Skeletal muscle tissue (tissue), 4 donors: Measurements from ENCODE around the gene PARP16. TPM values are rescaled to one million over a fixed set of nuclear protein-coding genes. Genes with fewer than 3 reads are reported as not detected.
A peak's percentile ranks its signal among the peaks of the same experiment; 100 is the strongest.

ENCODE experiments used
- H3K27ac ChIP-seq: one replicate; pipeline ENCODE4 v1.7.0; 2013; ENCODE audit warnings: mild to moderate bottlenecking, low read depth, low read length, inconsistent platforms
- H3K27me3 ChIP-seq, 3 donors: one replicate each; pipeline ENCODE4 v1.7.0; 2013; ENCODE audit warnings: low read length in 3 of 3; ENCODE audit not compliant: control insufficient read depth in 3 of 3, insufficient read depth in 3 of 3
- H3K36me3 ChIP-seq, 3 donors: one replicate each; pipeline ENCODE4 v1.7.0; 2013; ENCODE audit warnings: low read length in 3 of 3; ENCODE audit not compliant: control insufficient read depth in 3 of 3, insufficient read depth in 3 of 3
- H3K4me1 ChIP-seq, 3 donors: one replicate each; pipeline ENCODE4 v1.7.0; 2013; ENCODE audit warnings: low read length in 3 of 3, mild to moderate bottlenecking in 3 of 3; ENCODE audit not compliant: control insufficient read depth in 3 of 3, insufficient read depth in 3 of 3
- H3K4me3 ChIP-seq, 3 donors: one replicate each; pipeline ENCODE4 v1.7.0; 2013; ENCODE audit warnings: low read length in 3 of 3
- H3K9ac ChIP-seq, 3 donors: one replicate each; pipeline ENCODE4 v1.7.0; 2013; ENCODE audit warnings: low read length in 3 of 3, mild to moderate bottlenecking in 3 of 3, moderate library complexity in 2 of 3, low read depth in 1 of 3
- H3K9me3 ChIP-seq, 3 donors: one replicate each; pipeline ENCODE4 v1.7.0; 2013; ENCODE audit warnings: low read length in 3 of 3; ENCODE audit not compliant: control insufficient read depth in 3 of 3
- total RNA-seq: library from RNA; depleted of rRNA; stranded (reverse); fragments of >200 nt; gene quantifications from one replicate; pipeline ENCODE4 v1.2.3, GENCODE V29; 2014
- donor health status: Osteomylitis.

Gene PARP16
- total RNA-seq, 1 donor from 2014 or later, result 7.3 TPM

DNA sequence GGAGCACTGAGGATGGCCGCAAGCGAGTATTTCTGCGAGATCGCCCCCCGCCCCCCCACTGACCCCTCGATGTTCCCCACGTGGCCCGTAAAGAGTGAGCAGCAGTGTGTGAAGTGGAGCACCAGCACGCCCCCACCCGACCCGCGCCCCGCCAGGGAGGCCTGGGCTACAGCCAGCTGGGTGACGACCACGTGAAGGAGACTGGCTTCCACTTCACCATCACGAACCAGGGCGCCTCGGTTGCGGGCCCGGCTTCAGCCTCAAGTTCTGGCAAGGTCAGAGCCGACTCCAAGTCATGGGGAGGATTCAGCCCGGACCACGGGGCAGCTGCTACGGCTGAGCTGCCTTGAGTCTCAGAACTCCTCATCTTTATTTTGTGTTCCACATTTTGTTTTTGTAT, 15.4 kb upstream of the PARP16 start:
- Histone ChIP-seq H3K27ac (no peak overlapping the region), H3K4me3 (no peak overlapping the region)

DNA sequence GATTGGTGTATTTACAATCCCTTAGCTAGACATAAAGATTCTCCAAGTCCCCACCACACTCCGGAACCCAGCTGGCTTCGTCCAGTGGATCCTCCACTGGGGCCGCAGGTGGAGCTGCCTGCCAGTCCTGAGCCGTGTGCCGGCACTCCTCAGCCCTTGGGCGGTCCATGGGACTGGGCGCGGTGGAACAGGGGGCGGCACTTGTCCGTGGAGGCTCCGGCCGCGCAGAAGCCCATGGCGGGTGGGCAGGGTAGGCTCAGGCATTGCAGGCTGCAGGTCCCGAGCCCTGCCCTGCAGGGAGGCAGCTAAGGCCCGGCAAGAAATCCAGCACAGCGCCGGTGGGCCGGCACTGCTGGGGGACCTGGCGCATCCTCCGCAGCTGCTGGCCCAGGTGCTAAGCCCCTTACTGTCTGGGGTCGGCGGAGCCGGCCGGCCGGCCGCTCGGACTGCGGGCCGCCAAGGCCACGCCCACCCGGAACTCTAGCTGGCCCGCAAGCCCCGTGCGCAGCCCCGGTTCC, 14.3 kb upstream of the PARP16 start:
- H3K27me3 ChIP-seq, result no peaks in the 10 kb centered on the region
- peaks cover 10 to 16% (median 10%) of the 10 kb centered on the region in 3 donors for H3K4me1 ChIP-seq
- no peak overlapping the region for H3K4me3 ChIP-seq
- H3K9ac ChIP-seq, result no peak overlapping the region
- H3K9me3 ChIP-seq, result no peaks in the 10 kb centered on the region
- H3K27ac ChIP-seq, result no peak overlapping the region
- no peaks in the 10 kb centered on the region for H3K36me3 ChIP-seq

More for the DNA sequence above, 15.4 kb upstream of the PARP16 start:
- Histone ChIP-seq H3K27me3 (no peaks in the 10 kb centered on the region), H3K9me3 (no peaks in the 10 kb centered on the region), H3K4me1 (peaks cover 10 to 14% (median 10%) of the 10 kb centered on the region in 3 donors), H3K9ac (no peak overlapping the region), H3K36me3 (no peaks in the 10 kb centered on the region)

DNA sequence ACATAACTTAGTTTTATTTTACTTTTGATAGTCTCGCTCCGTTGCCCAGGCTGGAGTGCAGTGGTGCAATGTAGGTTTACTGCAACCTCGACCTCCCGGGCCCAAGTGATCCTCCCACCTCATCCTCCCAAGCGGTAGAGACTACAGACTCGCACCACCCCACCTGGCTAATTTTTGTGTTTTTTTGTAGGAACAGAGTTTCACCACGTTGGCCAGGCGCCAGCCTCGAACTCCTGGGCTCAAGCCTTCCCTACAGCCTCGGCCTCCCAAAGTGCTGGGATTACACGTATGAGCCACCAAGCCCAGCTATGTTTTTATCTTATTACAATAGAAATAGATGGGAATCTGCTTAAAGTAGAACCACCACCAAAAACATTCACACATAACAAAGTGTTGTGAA, 12.0 kb upstream of the PARP16 start:
- Histone ChIP-seq H3K4me1 (peaks cover 4 to 15% (median 4%) of the 10 kb centered on the region in 3 donors), H3K27me3 (no peaks in the 10 kb centered on the region), H3K4me3 (no peak overlapping the region), H3K27ac (no peak overlapping the region), H3K36me3 (no peaks in the 10 kb centered on the region), H3K9me3 (no peaks in the 10 kb centered on the region), H3K9ac (no peak overlapping the region)

DNA sequence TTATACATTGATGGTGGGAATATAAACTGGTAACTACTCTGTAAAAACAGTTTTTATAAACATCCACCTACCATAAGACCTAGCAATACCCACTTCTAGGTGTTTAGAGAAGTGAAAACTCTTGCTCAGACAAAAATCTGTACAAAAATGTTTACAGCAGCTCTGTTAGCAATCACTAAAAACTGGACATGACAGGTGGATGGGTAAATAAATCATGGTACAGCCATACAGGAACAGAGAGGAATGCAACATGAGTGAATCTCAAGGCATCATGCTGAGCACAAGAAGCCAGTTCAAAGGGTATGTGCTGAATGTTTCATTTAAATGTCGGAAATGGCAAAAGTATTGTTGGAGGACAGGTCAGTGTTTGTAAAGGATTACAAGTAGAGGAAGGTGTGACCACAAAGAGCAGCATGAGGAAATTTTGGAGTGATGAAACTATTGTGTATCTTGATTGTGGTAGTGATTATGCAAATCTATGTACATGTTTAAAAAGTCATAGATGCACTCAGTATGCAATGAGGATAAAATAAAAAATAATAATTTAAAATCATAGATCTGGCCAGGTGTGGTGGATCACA, 6.3 kb upstream of the PARP16 start:
- H3K27ac ChIP-seq, result no peak overlapping the region
- no peak overlapping the region for H3K4me3 ChIP-seq
- peaks cover 0 to 10% (median 0%) of the 10 kb centered on the region in 3 donors for H3K4me1 ChIP-seq
- H3K9ac ChIP-seq, result no peak overlapping the region
- H3K27me3 ChIP-seq, result no peaks in the 10 kb centered on the region
- H3K36me3 ChIP-seq, result no peaks in the 10 kb centered on the region
- no peaks in the 10 kb centered on the region for H3K9me3 ChIP-seq

DNA sequence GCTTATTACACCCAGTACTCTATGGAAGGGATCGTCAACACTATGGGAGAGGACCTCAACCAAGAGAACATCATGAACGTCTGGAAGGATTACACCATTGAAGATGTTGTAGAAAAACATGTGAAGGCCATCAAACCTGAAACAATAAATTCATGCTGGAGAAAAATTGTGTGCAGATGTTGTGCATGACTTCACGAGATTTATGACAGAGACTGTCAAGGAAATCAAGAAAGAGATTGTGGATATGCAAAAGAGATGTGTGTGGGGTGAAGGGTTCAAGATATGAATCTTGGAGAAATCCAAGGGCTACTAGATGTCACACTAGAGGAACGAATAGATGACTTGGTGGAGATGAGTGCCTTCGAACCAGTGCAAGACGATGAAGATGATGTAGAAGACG, 3.5 kb upstream of the PARP16 start:
- Histone ChIP-seq H3K27me3 (no peaks in the 10 kb centered on the region), H3K4me3 (no peak overlapping the region), H3K4me1 (peaks cover 13 to 18% (median 14%) of the 10 kb centered on the region in 3 donors), H3K36me3 (no peaks in the 10 kb centered on the region), H3K9ac (no peak overlapping the region), H3K9me3 (no peaks in the 10 kb centered on the region), H3K27ac (no peak overlapping the region)

DNA sequence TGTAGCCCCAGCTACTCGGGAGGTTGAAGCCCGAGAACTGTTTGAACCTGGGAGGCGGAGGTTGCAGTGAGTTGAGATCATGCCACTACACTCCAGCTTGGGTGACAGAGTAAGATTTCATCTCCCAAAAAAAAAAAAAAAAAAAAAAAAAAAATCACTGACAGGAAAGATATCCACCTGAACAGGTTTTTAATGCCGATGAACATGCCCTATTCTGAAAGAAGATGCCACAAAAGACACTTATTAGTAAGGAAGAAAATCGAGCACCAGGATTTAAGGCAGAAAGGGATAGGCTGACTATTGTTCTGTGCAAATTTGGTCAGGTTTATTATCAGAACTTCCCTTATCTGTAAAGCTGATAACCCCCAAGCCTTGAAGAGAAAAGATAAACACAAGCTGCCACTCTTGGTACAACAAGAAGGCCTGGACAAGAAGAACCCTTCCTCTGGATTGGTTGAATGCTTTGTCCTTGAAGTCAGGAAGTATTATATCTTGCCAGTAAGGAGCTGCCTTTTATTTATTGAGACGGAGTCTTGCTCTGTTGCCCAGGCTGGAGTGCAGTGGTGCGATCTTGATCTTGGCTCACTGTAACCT, 2.7 kb upstream of the PARP16 start:
- no peaks in the 10 kb centered on the region for H3K9me3 ChIP-seq
- no peaks in the 10 kb centered on the region for H3K27me3 ChIP-seq
- H3K27ac ChIP-seq, result no peak overlapping the region
- no peak overlapping the region for H3K9ac ChIP-seq
- peaks cover 13 to 19% (median 16%) of the 10 kb centered on the region in 3 donors for H3K4me1 ChIP-seq
- H3K36me3 ChIP-seq, result no peaks in the 10 kb centered on the region
- no peak overlapping the region for H3K4me3 ChIP-seq

DNA sequence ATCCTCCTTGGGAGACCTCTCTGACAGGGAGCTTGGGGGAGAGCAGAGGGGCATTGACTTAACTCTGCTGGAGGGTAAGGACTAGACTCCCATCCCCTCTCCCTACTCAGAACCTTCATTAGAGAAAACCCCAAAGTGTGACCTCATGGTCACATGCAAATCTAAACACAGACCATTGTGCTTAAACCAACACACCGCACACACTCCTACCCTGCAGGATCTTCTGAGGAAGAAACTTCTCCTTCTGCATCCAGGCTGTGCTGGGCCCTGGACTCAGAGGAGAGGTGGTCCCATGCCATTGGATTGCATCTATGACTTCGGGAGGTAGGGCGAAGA, 805 bp upstream of the PARP16 start:
- H3K4me1 ChIP-seq, result peaks cover 13 to 27% (median 16%) of the 10 kb centered on the region in 3 donors
- H3K4me3 ChIP-seq, result peak overlapping the region in 2 of 3 donors; percentile 75 to 87
- peaks cover 0 to 2% (median 0%) of the 10 kb centered on the region in 3 donors for H3K36me3 ChIP-seq
- no peaks in the 10 kb centered on the region for H3K9me3 ChIP-seq
- H3K27ac ChIP-seq, result peak overlapping the region; percentile 90
- H3K9ac ChIP-seq, result peak overlapping the region in 2 of 3 donors; percentile 75 to 97
- H3K27me3 ChIP-seq, result no peaks in the 10 kb centered on the region

DNA sequence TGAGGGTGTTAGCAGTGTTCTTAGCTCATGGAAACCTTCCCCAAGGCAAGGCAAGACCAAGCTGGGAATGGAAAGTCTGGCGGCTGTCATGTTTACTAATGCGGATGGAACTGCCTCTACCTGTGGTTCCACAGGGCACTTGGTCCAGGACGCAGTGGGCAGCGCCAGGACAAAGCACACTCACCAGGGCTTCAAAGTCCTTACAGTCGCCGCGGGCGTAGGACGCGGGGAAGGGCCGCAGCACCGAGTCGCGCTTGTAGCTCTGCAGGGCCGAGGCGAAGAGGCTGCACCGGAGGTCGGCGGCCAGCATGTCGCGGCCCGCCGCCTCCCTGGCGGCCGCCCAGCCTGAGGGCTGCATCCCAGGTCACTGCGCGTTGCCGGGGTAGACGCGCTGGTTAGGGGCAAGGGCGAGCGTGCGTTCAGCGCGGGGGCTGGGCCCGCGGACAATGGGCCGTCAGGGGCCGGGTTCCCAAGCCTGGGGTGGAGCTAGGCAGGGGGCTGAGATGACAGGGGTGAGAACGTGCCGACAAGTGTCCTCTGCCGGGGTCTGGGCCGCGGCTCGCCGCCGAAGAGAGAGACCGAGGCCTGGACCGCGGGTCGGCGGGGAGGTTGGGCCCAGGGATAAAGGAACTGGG, 497 bp downstream of the PARP16 start:
- Histone ChIP-seq H3K4me1 (peaks cover 13 to 27% (median 16%) of the 10 kb centered on the region in 3 donors), H3K27ac (peak overlapping the region; percentile 90), H3K4me3 (peak overlapping the region; percentile 75 to 87 (median 87)), H3K9me3 (no peaks in the 10 kb centered on the region), H3K9ac (peak overlapping the region; percentile 86 to 97 (median 95)), H3K27me3 (no peaks in the 10 kb centered on the region), H3K36me3 (peaks cover 0 to 6% (median 0%) of the 10 kb centered on the region in 3 donors)

DNA sequence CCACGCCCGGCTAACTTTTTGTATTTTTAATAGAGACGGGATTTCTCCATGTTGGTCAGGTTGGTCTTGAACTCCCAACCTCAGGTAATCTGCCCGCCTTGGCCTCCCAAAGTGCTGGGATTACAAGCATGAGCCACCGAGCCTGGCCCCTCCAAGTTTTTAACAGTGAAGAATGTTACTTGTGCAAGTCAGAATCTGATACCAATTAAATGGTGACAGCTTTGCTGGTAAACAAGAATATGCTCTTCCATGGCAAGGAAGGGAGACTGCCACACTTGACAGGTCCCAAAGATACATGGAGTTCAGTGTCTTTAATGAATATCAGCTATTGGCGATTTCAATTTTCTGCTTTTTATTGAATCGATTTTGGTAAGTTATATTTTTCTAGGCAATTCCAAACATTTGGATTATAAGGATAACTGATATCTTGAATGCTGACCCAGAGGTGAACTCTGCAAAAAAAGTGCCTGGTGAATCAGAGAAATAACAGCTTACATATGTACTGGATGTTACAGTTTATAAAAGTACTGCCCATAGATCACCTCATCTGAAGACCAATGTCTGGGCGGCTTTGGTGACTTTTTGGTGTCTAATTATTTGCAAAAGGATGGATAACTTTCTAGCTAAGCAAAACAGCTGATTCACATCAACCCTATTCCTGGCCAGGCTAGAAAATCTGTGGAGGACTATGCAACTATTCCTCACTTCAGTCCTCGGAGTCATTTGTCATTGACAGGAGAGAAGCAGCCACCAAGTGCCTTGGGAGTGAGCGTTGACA, 1.2 kb downstream of the PARP16 start:
- Histone ChIP-seq H3K4me3 (peak overlapping the region; percentile 75 to 87 (median 87)), H3K36me3 (peaks cover 0 to 9% (median 0%) of the 10 kb centered on the region in 3 donors), H3K9me3 (no peaks in the 10 kb centered on the region), H3K27ac (peak overlapping the region; percentile 90), H3K4me1 (peaks cover 13 to 27% (median 16%) of the 10 kb centered on the region in 3 donors), H3K27me3 (no peaks in the 10 kb centered on the region), H3K9ac (peak overlapping the region; percentile 86 to 97 (median 95))
